ENCODE data around the gene DRD4.

The DRD4 gene

DNA sequence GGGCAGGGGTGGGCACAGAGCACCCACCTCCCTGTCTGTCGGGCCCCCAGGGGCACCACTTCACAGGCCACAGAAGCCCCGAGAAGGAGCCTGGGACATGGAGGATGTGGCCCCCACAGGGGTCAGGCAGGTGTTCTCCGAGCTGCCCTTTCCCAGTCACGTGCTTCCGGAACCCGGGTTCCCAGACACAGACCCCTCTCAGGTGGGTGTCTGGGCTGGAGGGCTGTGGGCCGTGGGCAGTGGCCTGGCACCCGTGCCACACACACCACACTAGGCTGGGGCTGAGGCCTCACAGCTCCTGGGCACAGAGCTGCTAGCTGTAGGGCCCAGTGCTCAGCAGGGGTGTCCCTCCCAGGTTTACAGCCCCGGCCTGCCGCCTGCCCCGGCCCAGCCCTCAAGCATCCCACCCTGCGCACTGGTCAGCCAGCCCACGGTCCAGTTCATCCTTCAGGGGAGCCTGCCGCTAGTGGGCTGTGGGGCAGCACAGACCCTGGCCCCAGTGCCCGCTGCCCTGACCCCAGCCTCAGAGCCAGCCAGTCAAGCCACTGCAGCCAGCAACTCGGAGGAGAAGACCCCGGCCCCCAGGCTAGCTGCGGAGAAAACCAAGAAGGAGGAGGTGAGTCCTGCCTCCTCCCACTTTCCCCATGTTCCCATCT is 26.8 kb upstream of the DRD4 start:
- DNase-seq (ENCODE audit: low spot score) = no peak

DNA sequence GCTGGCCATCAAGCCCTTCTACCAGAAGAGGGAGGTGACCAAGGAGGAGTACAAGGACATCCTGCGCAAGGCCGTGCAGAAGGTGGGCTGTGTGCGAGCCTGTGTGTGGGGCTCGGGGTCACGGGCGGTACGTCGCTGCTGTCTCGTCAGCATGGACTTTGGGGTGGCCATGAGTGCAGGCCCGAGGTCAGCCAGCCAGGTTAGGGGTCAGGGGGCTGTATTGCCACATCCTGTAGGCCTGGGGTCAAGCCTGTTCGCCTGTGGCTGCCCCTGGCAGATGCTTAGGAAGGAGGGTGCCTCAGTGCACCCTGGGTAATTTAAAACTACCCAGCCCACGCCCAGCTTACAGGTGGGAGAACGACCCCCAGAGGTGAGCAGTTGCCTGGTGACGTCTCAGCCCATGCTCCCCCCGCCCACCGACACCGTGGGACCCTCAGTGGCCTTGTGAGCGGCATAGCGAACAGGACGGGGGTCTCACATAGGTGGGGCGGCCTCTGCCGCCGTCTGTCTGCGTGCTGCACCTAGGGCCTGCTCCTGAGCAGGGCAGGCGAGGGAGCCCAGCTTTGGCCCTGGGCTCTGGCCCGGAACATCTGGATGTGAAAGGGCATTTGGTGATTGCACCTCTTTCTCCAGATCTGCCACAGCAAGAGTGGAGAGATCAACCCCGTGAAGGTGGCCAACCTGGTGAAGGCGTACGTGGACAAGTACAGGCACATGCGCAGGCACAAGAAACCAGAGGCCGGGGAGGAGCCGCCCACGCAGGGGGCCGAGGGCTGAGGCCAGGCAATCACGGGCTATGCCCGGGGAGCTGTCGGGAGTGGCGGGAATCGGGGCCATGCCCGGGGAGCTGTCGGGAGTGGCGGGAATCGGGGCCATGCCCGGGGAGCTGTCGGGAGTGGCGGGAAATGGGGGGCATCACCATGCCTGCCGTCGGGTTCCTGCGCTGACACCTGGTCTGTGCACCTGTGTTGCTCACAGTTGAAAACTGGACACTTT is 25.8 kb upstream of the DRD4 start:
- no peak for DNase-seq (ENCODE audit: low spot score)

DNA sequence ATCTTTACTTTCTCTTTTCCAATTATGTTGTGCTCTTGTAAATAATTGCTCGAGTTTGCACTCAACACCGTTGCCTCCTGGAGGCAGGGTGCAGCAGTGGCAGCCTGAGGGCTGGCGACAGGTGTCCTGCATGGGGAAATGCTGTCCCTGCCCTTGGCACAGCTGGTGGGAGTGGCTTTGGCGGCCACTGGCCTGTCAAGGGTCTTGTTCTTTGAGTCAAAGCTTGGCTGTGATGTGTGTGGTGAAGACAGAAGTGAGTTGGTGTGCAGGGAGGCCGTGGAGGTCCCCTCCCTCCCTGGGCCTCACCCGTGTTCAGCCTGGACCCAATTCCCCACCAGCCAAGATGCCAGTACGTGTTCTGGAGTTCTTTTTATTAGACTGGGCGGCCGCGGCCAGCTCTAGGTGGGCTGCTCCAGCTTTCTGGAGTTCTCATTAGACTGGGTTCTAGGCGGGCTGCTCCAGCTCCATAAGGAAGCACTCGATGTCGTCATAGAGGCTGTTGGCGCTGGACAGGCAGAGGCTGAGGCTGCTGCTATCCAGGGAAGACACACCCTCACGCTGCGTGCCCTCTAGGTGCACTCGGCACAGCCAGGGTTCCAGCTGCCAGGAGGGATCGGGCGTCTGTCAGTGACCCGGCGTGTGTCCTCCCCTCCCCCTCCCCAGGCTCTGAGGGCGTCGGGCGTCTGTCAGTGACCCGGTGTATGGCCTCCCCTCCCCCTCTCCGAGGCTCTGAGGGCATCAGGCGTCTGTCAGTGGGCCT is 24.7 kb upstream of the DRD4 start:
- no peak for DNase-seq (ENCODE audit: low spot score)

DNA sequence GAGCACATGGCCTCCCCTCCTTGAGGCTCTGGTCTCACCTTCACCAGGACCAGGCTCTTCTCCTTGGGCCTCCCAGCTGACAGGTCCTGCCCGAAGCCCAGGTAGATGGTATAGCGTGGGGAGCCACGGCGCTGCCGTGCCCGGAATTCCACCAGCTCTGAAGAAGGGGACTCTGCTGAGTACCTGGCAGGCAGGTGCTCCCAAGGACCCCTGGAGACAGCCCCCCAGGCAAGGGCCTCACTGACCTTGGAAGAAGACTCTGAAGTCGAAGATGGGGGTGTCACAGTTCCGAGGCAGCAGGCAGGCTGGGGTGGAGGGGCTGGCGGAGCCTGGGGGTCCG is 24.1 kb upstream of the DRD4 start:
- DNase-seq (ENCODE audit: low spot score) = no peak

DNA sequence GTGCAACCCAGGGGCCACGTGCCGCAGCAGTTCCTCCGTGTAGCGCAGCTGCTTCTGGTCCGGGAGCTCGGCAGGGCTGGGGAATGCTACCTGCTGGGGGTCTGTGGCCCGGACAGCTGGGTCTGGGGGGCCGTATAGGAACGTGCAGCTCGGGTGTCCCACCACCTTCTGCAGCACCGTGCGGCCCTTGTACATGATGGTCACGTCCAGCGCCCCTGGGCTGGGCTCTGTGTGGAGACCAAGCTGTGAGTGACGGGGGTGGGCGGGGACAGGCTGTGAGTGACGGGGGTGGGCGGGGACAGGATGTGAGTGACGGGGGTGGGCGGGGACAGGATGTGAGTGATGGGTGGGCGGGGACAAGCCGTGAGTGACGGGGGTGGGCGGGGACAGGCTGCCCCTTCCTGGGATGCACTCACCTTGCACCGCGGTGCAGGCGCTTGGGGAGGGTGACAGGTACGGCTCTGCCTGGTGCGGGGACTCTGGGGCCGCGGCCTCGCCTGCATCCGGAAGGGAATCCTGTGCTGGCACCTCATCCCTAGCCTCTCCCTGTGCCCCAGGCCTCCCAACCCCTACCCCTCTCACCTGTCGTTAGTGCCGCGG is 23.6 kb upstream of the DRD4 start:
- DNase-seq (ENCODE audit: low spot score) = no peak

DNA sequence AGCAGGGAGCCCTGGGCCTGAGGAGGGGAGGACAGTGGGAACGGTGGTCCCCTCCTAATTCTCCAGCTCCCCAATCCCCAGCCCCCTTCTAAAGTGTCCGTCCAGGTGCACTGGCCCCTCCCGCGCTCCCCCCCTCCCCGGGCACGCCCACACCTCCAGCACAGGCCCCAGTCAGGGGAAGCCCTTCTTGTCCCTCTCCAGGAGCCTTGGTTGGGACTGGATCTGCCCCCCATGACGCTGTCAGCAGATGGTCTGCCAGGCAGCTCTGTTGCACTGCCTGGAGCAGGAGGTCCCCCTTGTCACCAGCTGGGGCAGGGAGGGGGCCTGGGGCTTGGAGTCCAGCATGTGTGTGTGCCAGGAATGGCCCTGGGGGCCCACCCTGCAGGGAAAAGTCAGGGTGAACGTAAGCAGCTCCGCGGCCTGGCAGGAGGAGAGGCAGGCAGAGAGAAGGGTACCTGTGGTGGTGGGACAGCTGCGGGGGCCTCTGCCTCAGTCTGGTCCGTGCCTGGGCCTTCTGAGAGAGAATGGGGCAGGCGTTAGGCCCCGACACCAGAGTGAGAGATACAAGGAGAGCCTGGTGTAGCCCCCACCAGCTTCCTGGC is 22.9 kb upstream of the DRD4 start:
- DNase-seq (ENCODE audit: low spot score) = no peak

DNA sequence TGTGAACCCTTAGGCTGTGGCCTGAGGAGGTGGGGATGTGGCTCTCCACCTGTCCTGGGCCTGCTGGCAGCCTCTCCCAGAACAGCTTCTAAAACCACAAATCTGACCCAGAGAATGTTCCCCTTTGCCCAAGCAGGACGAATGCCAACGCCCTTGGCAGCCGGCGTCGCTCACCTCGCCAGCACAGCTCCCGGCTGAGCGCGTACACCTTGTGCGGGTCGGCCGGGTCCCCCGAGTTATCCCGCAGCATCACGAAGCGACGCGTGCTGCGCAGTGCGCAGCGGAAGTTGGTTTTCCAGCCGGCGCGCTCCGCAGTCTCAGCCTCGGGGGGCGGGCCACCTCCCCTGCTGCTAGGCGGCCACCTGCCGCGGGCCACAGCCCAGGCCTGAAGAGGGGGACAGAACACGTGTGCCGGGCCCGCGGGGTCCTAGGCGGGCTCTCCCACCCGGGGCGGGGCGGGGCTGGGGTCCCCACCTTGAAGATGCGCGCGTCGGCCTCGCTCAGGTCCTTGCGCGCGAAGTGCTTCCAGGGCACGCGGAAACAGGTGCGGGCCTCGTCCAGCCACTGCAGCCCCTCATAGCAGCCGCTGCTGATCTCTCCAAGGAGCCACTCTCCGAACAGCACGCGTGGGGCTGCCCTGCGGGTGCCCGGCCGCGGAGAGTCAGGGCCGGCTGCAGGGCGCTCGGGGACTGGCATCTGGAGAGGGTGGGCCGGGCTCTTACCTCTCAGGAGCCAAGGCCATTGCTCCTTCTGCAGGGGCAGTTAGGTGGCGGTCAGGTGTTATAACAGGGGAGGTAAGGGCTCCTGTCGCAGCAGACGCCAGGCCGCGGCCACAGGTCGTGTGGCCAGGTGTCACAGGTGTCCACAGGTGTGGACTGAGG is 22.2 kb upstream of the DRD4 start:
- no peak for DNase-seq (ENCODE audit: low spot score)

DNA sequence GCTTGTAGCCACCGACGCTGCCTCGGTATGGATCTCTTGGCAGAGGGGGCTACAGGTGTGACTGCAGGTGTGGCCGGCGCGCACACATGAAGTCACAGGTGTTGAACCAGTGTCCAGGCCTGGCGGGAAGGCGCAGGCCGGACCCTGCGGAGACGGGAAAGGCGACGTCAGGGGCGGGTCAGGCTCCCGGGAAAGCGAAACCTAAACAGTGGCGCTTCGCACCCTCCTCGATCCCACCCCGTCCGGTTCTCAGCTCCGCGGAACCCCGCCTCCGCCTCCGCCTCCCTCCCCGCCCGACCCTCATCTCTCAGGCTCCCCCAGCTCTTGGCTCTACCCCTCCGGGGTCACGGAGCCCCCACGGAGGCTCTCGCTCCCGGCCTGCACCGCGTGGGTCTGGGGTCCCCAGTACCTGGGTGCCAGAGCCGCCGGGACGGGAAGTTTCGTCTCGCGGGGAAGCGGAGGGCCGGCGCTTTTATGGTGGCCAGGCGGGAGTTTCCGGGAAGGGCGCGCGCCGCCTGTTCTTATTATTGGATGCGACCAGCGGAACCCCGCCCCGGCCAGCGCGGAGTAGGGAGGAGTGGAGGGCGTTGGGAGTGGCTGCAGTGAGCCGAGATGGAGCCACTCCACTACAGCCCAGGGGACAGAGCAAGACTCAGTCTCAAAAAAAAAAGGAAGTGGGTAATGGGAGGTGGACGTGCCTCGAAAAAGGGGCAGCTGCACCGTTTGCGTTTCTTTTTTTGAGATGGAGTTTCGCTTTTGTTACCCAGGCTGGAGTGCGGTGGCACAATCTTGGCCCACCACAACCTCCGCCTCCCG is 21.4 kb upstream of the DRD4 start, which contains the start of gene IRF7:
Gene IRF7, minus strand, starts transcription at position 447 of the 816 bp plus-strand sequence. CDS start 586 bp downstream, outside the sequence.
- DNase-seq (ENCODE audit: low spot score) = peak; percentile 89

DNA sequence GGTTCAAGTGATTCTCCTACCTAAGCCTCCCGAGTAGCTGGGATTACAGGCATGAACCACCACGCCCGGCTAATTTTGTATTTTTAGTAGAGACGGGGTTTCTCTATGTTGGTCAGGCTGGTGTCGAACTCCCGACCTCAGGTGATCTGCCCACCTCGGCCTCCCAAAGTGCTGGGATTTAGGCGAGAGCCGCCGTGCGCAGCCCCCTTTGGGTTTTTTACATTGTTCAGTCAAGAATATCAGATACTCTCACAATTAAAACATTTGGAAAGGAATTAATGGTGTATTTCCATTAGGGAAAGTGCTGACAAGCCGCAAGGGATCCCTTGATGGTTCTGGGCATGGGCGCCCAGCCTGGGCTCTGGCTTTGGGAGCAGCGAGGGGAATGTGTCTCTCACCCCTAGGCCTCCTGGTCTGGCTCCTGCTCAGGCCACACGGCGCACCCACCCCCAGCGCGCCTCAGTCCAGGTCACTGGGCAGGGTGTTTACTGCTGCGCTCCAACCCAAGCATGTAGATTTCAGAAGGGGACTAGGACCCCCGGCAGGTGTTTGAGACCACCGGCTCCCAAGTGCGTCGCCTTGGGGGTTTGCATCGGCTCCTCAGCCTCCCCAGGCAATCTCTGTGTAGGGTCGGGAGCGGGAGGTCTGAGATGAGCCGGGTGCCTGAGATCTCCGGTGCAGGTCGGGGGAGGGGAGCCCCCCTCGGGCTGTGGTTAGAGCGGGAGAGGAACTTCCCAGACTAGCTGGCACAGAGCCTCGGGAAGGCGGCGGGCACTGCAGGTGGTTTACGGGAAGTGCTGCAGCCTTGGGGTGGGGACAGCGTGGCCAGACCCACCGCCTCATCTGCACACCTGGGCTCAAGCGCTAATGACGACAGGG is 20.5 kb upstream of the DRD4 start:
- no peak for DNase-seq (ENCODE audit: low spot score)

DNA sequence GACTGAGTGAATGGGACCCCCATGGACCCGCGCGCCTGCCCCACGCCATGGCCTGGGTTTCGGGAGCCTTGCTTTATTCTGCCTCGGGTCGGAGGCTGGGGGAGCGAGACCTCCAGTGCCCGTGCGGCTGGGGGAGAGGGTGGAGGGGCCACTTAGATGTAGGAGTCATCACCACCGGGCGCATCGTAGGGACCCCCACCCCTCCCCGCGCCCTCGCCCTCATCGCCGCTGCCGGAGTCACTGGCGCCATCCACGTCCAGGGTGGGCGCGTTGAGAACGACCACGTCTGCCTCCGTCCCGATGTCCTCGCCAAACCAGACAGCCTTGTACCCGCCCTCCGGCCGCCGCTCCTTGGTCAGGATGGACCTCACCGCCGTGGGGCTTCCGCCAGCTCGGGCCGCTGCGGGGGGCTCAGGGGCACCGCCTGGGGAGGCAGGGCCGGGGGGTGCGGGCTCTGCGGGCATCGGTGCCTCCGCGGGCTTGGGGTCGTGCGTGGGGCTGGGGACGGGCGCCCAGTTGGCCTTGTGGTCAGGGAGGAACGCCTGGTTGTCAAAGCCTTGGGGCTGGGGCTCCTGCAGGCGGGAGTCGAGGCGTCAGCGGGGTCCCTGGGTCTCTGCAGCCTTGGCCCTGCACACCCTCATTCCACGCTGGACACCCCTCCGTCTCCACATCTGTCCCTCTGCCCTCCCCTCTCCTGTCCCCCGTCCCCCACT is 19.7 kb upstream of the DRD4 start:
- DNase-seq (ENCODE audit: low spot score) = no peak

DNA sequence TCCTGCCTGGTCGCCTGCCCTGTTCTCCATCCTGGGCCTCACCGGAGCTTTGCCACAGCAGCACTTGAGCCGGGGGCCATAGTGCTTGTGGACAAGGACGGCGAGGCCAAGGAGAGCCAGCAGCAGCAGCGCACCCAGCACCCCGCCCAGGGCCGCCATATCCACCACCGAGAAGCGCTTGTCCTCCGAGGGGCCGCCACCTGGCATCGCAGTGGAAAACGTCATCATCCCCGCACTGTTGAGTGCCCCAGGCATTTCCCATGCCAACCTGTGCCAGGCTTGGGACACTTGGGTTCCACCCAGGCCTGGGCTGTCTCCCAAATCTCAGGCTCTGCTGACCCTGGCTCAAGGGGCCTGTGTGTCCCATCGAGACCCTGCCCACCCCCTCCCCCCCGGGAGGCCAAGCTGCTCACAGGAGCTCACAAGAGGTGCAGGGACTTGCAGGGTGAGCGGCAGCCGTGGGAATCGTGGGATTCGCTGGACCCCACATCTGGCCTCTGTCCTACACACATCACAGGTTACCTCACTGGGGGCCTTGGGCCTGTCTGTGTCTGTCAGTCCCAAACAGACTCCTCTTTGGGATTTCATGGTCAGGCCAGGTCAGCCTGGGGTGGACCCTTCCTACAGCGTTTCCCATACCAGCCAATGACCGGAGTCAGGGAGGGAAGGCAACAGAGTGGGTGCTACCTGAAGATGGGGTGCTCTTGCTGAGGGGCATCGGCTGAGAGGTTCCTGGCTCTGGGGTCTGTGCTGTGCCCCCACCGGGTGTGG is 19.0 kb upstream of the DRD4 start:
- no peak for DNase-seq (ENCODE audit: low spot score)

DNA sequence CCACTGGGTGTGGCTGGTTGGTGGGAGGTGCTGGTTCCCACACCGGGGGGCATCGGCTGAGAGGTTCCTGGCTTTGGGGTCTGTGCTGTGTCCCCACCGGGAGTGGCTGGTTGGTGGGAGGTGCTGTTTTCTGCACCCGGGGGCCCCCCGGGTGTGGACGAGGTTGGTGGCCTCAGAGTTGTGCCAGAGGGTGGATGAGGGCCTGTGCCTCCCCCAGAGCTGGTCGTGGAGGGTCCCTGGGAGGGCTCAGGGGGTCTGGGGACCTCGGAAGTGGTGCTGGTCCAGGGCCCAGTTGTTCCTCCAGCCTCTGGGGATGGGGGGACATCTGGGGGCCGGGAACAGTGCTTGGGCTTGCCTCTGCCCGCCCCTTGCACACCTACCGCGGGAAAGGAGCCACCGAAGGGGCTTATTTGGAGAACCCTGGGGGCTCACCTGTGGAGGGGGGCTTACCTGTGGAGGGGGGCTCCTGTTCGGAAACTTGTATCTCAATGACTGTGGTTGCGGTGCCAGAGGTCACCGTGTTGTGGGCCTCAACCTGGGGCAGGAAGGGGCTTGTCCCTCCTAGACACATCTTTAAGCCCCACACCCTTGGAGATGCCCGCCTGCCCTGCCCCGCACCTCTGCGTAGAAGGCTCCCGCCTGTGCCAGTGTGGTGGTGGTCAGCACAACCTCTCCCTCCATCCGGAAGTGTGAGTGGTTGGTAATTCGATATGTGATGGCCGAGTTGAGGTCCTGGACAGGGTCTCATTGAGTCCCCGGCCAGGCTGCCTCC is 18.0 kb upstream of the DRD4 start:
- DNase-seq (ENCODE audit: low spot score) = no peak

DNA sequence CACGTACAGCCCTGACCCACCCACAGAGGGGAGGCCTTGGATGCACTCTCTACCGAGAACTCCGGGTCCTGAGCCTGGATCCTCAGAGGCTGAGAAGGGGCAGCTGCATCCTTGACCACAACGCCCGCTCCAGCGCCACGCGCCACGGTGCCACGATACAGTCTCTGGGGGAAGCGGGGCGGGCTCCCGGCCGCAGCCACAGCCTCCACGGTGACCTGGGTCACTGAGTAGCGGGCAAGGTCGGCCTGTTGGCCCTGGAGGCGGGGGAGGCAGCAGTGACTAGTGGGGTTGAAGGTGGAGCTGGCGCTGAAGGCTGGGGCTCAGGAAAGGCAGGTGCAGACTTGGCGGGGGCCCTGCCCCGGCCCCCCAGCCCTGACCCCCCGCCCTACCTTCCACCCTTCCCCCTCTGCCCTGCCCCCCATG is 17.4 kb upstream of the DRD4 start:
- no peak for DNase-seq (ENCODE audit: low spot score)

DNA sequence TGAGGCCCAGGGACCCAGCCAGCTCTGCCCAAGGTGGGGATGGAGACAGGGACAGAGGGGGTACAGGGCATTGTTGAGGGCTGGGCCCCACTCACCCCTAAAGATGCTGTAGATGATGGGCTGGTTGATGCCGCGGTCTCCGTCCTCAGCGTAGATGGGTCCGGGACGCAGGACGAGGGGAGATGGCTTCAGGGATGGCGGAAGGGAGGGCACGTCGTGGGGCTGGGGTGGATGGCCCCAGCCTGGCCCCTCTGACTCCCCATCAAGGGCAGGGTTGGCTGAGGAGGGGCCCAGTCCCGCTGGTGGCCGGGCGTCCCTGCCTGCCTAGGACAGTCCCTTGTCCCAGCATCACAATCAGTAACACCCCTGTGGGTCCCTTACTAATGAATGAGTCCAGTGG is 16.9 kb upstream of the DRD4 start:
- DNase-seq (ENCODE audit: low spot score) = no peak

DNA sequence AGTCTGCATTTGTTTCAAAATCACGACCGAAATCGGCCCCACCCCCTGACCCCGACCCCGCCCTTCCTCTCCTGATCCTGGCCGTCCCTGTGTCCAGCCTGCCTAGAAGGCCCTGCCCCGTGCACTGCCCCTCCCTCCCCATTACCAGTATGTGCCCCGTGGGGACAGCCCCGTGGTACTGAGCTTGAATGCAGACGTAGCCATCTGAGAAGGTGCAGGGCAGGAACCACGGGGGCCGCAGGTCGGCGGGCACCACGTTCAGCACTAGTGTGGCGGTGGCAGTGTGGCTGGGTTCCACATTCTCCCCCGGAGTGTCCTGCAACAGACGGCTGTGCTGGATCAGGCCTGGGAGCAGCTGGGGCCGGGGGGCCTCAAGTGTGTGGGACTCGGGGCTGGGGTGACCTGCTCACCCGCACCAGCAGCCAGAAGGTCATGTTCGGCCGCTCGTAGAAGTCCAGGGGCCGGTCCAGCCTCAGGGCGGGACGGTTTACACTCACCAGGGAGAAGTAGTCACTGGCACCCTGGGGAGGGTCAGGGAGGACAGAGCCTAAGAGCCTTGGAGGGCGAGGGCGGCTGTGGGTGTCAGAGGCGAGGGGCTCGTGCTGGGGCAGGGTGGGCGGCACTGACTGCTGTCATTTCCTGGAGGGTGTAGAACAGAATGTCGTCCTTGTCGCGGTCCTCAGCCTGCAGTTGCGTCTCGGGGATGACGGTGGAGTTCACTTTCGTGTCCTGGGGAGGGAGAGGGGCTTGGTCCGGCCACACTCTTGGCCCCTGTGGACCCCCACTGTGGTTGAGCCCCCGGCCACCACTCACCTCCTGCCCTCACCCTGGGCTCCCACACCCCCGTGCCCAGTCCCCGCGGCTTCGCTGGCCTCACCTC is 15.9 kb upstream of the DRD4 start:
- DNase-seq (ENCODE audit: low spot score) = no peak

DNA sequence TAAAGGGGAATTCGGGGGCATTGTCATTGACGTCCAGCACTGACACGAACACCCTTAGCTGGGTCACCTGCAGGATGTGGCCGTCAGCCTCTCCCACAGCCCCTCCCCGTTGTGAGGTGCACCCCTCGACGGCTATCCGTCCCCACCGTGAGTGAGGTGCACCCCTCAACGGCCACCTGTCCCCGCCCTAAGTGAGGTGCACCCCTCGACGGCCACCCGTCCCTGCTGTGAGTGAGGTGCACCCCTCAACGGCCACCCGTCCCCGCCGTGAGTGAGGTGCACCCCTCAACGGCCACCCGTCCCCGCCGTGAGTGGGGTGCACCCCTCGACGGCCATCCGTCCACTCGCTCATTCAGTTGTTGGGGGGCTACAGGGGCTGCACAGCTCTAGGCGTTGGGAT is 15.2 kb upstream of the DRD4 start:
- no peak for DNase-seq (ENCODE audit: low spot score)

Measured in globus pallidus (tissue), 1 donor.